HCT116 (cell line): ENCODE results near the gene PIGL.
"Not testable (repeated sequence)": the region's sequence is repeated elsewhere in the genome, so short reads cannot be mapped to it uniquely, and the experiment has no call there.

Experiments
- CEBPB ChIP-seq: IDR thresholded peaks from 2 replicates; pipeline ENCODE4 v1.6.1; 2012; ENCODE audit warnings: low read depth
- ELF1 ChIP-seq: IDR thresholded peaks from 2 replicates; pipeline ENCODE4 v1.6.1; 2012; ENCODE audit warnings: low read depth, borderline replicate concordance
- EZH2phosphoT487 ChIP-seq: fragments of 200-600 bp; IDR thresholded peaks from 2 replicates; pipeline ENCODE4 v1.6.1; 2018; ENCODE audit warnings: antibody characterized with exemption, borderline replicate concordance
- MAX ChIP-seq: IDR thresholded peaks from 2 replicates; pipeline ENCODE4 v1.6.1; 2012
- POLR2A ChIP-seq: IDR thresholded peaks from 2 replicates; pipeline ENCODE4 v1.7.0; 2011; ENCODE audit warnings: borderline replicate concordance; ENCODE audit not compliant: insufficient read depth, insufficient read length; ENCODE audit errors: extremely low read depth
- POLR2AphosphoS5 ChIP-seq: IDR thresholded peaks from 2 replicates; pipeline ENCODE4 v1.6.1; 2011; ENCODE audit warnings: mild to moderate bottlenecking, low read depth, low read length, moderate library complexity
- RAD21 ChIP-seq: IDR thresholded peaks from 2 replicates; pipeline ENCODE4 v1.6.1; 2012; ENCODE audit warnings: low read depth, mild to moderate bottlenecking
- SIN3A ChIP-seq: IDR thresholded peaks from 2 replicates; pipeline ENCODE4 v1.6.1; 2012; ENCODE audit warnings: low read depth
- SRF ChIP-seq: IDR thresholded peaks from 2 replicates; pipeline ENCODE4 v1.6.1; 2012; ENCODE audit warnings: low read depth
- TCF7L2 ChIP-seq: IDR thresholded peaks from 2 replicates; pipeline ENCODE4 v1.7.0; 2011; ENCODE audit warnings: borderline replicate concordance, inconsistent platforms; ENCODE audit not compliant: insufficient read depth, insufficient read length; ENCODE audit errors: extremely low read depth
- YY1 ChIP-seq: IDR thresholded peaks from 2 replicates; pipeline ENCODE4 v1.6.1; 2011; ENCODE audit warnings: low read length, low read depth, moderate library complexity, mild to moderate bottlenecking; ENCODE audit not compliant: insufficient replicate concordance; ENCODE audit errors: extremely low read depth
- TF ChIP-seq, protein P1 (sequence below), 3 experiments: fragments of 200-600 bp in 1 of 3; sonication (generic) in 1 of 3; IDR thresholded peaks in 2 of 3; conservative IDR thresholded peaks in 1 of 3; 2 replicates each; pipeline ENCODE4 v1.5.1; 2012 to 2017; ENCODE audit warnings: low read depth in 2 of 3, low read length in 2 of 3, antibody characterized with exemption in 1 of 3, borderline replicate concordance in 1 of 3, control low read depth in 1 of 3, mild to moderate bottlenecking in 1 of 3, mixed read lengths in 1 of 3, mixed run types in 1 of 3, moderate library complexity in 1 of 3; ENCODE audit not compliant: insufficient read depth in 1 of 3

DNA sequence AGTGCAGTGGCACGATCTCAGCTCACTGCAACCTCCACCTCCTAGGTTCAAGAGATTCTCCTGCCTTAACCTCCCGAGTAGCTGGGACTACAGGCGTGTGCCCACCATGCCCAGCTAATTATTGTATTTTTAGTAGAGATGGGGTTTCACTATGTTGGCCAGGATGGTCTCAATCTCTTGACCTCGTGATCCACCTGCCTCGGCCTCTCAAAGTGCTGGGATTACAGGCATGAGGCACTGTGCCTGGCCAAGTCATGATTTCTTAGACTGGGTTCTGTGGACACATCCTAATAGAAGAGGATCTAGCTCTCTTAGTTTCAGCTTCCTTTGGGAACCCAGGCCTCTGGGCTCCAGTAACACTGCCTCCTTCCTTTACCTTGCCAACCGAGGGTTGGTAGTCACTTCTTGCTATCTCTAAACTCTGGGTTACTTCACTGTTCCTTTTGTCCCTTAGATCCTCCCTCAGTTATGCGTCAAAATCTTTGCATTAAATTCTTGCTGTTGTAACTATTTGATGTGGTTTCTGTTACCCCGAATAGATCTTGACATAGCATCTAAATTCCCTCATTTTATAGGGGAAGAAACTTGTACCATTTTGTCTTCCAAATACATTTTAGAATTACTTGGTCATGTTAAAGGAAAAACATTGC, 13.0 kb downstream of the PIGL start:
- TF ChIP-seq EZH2phosphoT487, POLR2AphosphoS5, YY1, TCF7L2, SIN3A, POLR2A, ELF1, SRF, CEBPB, MAX, RAD21: not testable (repeated sequence)
- TF ChIP-seq, protein P1, sequence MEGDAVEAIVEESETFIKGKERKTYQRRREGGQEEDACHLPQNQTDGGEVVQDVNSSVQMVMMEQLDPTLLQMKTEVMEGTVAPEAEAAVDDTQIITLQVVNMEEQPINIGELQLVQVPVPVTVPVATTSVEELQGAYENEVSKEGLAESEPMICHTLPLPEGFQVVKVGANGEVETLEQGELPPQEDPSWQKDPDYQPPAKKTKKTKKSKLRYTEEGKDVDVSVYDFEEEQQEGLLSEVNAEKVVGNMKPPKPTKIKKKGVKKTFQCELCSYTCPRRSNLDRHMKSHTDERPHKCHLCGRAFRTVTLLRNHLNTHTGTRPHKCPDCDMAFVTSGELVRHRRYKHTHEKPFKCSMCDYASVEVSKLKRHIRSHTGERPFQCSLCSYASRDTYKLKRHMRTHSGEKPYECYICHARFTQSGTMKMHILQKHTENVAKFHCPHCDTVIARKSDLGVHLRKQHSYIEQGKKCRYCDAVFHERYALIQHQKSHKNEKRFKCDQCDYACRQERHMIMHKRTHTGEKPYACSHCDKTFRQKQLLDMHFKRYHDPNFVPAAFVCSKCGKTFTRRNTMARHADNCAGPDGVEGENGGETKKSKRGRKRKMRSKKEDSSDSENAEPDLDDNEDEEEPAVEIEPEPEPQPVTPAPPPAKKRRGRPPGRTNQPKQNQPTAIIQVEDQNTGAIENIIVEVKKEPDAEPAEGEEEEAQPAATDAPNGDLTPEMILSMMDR (IDR thresholded peaks at IDR 0.05 in 2 of 3, conservative IDR thresholded peaks at IDR 0.05 in 1 of 3; ENCODE audit: borderline replicate concordance in 1 of 3, insufficient read depth in 1 of 3, low read depth in 2 of 3, low read length in 2 of 3), result not testable (repeated sequence)
